ENCODE measurements around the gene ABITRAM. TPM values are rescaled to one million over a fixed set of nuclear protein-coding genes. Genes with fewer than 3 reads are reported as not detected.
A peak's percentile ranks its signal among the peaks of the same experiment; 100 is the strongest.

Gene ABITRAM
- total and polyA plus RNA-seq, 2 of the 13 experiments (the other 11 are each of a cell fraction or from before 2014, with no cell fraction given) = 10.2 to 21.6 TPM

- intact Hi-C loops (cut with micrococcal nuclease; ENCODE audit: unreplicated experiment) = no loop called here
- ATAC-seq (no peak), DNase-seq (ENCODE audit: low spot score) (no peak), FAIRE-seq (no peak)
- Histone ChIP-seq H3K4me2 (ENCODE audit: low read depth, low read length) (no peak overlapping the region), H3K27ac (ENCODE audit: extremely low read length, insufficient read depth, low read length) (no peak overlapping the region), H3K9ac (ENCODE audit: insufficient read depth, low read depth, low read length) (no peak overlapping the region), H3K36me3 (replicated peaks in 1 of 2; ENCODE audit: control insufficient read depth in 1 of 2, insufficient read depth in 2 of 2, low read length in 2 of 2) (peaks cover 26 to 91% of the 10 kb centered on the region in 2 experiments), H3K4me1 (ENCODE audit: insufficient read depth, low read length) (peaks cover 13% of the 10 kb centered on the region), H3K4me3 (replicated peaks in 1 of 3; ENCODE audit: insufficient read depth in 1 of 3, low read depth in 2 of 3, low read length in 3 of 3) (no peak overlapping the region), H4K20me1 (ENCODE audit: insufficient read depth, low read length) (no peaks in the 10 kb centered on the region), H3K79me2 (ENCODE audit: insufficient read depth, low read length) (no peaks in the 10 kb centered on the region), H3K9me3 (ENCODE audit: low read length) (no peaks in the 10 kb centered on the region), H2AFZ (ENCODE audit: low read length) (no peak overlapping the region), H3K27me3 (ENCODE audit: control insufficient read depth in 1 of 2, insufficient read depth in 2 of 2, low read length in 2 of 2) (no peaks in the 10 kb centered on the region)
- no TSS peak for BruUV-seq (replicated peaks)
- in situ Hi-C loops (cut with HindIII; ENCODE audit: extremely low pct_ligation_motif_present, low pct_unique_long_range_greater_than_20kb) = no loop called here
- ChIA-PET CTCF (ENCODE audit: low intra/inter-chr PET ratio, low total read pairs) (no interaction called here), POLR2A (no interaction called here)
- WGBS (ENCODE audit: low lambda C conversion rate) = 86% methylated on average over 2 of the region's 2 CpGs
- TF ChIP-seq CEBPB (IDR thresholded peaks at IDR 0.05; ENCODE audit: borderline replicate concordance, low read depth, low read length) (peak; percentile 13; the same call in 1 of the 2 replicates), NFYB (CRISPR knock-in tag; IDR thresholded peaks at IDR 0.05) (no peak), ZNF121 (CRISPR knock-in tag; IDR thresholded peaks at IDR 0.05) (no peak), ATF4 (CRISPR knock-in tag; IDR thresholded peaks at IDR 0.05) (no peak), ZNF142 (CRISPR knock-in tag; IDR thresholded peaks at IDR 0.05) (no peak)
Measured at GRCh38 chr9:108905494-108905893, 28.7 kb upstream of the ABITRAM start.
